ENCODE data around the gene SFTA2. TPM values are rescaled to one million over a fixed set of nuclear protein-coding genes. Genes with fewer than 3 reads are reported as not detected.
"Not testable (repeated sequence)": the region's sequence is repeated elsewhere in the genome, so short reads cannot be mapped to it uniquely, and the experiment has no call there.

Gene SFTA2
- total RNA-seq, 1 donor from 2014 or later = not detected

DNA sequence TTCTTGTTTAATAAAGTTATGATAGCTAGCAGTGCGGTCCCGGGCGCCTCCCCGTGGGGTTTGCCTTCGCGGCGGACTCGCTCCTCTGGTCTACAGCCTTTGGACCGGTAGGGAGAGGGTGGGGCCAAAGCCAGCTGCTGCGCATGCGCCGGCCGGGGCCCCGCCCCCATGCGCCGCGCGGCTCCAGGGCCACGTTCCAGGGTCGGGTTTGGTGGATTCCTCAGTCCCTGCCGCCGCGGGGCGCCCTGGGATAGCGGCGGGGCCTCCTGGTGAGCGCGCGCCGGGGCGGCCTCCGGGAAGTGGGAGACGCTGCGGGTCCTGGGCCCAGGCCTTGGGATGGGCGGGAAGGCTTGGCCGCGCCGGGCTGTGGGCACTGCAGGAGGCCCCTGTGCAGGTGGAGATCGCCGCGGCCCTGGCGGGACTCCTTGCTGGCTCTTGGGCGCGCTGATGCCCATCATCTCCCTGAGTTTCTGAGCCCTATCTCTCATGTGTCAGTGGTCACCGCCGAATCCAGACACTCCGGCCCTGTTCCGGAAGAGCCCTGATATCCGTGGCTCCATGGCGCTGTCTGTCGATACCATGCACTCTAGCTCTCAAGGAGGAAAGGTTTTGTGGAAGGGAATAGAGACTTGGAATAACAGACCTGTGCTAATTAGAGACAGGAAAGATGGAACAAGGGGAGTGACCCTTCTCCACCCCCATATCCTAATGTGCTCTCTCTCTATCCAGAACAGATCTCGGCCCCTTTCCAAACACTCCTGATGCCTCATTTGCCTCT lies 17.7 kb downstream of the SFTA2 start, which contains the start of gene VARS2:
TSS of gene VARS2 (plus strand) at position 163 of the 778 bp plus-strand sequence. CDS start at position 762, 599 bp downstream.
- H3K36me3 ChIP-seq = peaks cover 0 to 28% of the 10 kb centered on the region in 2 donors

DNA sequence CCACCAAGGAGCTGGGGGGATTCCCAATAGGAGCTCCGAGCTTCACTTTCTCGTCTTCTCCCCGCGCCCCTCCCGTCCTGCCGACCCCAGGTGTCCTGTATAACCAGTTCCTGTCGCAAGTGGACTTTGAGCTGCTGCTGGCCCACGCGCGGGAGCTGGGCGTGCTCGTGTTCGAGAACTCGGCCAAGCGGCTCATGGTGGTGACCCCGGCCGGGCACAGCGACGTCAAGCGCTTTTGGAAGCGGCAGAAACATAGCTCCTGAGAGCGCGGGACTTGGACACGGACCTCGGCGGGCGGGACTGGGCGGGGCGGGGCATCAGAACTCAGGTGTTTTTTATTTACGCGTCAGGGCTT lies 18.3 kb downstream of the SFTA2 start:
- Histone ChIP-seq H3K9me3 (no peaks in the 10 kb centered on the region), H3K4me1 (peaks cover 32% of the 10 kb centered on the region), H3K36me3 (peaks cover 0 to 23% of the 10 kb centered on the region in 2 donors), H3K27ac (peak overlapping the region; percentile 94), H3K4me3 (peak overlapping the region; percentile 56 to 65), H3K27me3 (no peaks in the 10 kb centered on the region)
- peak in 1 of 2 donors; percentile 91 for DNase-seq (ENCODE audit: extremely low spot score in 2 of 2)
- intact Hi-C loops (cut with DNase I) = no loop called here
- no peak for TF ChIP-seq POLR2AphosphoS5 (IDR thresholded peaks at IDR 0.05; ENCODE audit: insufficient read depth in 1 of 2, low read depth in 1 of 2)
- TF ChIP-seq, protein P1, sequence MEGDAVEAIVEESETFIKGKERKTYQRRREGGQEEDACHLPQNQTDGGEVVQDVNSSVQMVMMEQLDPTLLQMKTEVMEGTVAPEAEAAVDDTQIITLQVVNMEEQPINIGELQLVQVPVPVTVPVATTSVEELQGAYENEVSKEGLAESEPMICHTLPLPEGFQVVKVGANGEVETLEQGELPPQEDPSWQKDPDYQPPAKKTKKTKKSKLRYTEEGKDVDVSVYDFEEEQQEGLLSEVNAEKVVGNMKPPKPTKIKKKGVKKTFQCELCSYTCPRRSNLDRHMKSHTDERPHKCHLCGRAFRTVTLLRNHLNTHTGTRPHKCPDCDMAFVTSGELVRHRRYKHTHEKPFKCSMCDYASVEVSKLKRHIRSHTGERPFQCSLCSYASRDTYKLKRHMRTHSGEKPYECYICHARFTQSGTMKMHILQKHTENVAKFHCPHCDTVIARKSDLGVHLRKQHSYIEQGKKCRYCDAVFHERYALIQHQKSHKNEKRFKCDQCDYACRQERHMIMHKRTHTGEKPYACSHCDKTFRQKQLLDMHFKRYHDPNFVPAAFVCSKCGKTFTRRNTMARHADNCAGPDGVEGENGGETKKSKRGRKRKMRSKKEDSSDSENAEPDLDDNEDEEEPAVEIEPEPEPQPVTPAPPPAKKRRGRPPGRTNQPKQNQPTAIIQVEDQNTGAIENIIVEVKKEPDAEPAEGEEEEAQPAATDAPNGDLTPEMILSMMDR (IDR thresholded peaks at IDR 0.05) = no peak
- no peak for TF ChIP-seq POLR2A (IDR thresholded peaks at IDR 0.05)

More for the DNA sequence above, 17.7 kb downstream of the SFTA2 start, which contains the start of gene VARS2:
- intact Hi-C loops (cut with DNase I) = no loop called here
- H3K4me3 ChIP-seq = peak within 1 kb of the TSS; percentile 56 to 65
- no peaks in the 10 kb centered on the region for H3K9me3 ChIP-seq
- TF ChIP-seq, protein P1 (IDR thresholded peaks at IDR 0.05) = peak in 1 of 3 experiments; percentile 35
- TF ChIP-seq POLR2AphosphoS5 (IDR thresholded peaks at IDR 0.05; ENCODE audit: insufficient read depth in 1 of 2, low read depth in 1 of 2) (peak; percentile 76), POLR2A (IDR thresholded peaks at IDR 0.05) (peak in 1 of 2 donors; percentile 57)
- H3K27ac ChIP-seq = peak within 1 kb of the TSS; percentile 94
- peaks cover 27% of the 10 kb centered on the region for H3K4me1 ChIP-seq
- H3K27me3 ChIP-seq = no peaks in the 10 kb centered on the region
- DNase-seq (ENCODE audit: extremely low spot score in 2 of 2) = peak in 1 of 2 donors; percentile 97

DNA sequence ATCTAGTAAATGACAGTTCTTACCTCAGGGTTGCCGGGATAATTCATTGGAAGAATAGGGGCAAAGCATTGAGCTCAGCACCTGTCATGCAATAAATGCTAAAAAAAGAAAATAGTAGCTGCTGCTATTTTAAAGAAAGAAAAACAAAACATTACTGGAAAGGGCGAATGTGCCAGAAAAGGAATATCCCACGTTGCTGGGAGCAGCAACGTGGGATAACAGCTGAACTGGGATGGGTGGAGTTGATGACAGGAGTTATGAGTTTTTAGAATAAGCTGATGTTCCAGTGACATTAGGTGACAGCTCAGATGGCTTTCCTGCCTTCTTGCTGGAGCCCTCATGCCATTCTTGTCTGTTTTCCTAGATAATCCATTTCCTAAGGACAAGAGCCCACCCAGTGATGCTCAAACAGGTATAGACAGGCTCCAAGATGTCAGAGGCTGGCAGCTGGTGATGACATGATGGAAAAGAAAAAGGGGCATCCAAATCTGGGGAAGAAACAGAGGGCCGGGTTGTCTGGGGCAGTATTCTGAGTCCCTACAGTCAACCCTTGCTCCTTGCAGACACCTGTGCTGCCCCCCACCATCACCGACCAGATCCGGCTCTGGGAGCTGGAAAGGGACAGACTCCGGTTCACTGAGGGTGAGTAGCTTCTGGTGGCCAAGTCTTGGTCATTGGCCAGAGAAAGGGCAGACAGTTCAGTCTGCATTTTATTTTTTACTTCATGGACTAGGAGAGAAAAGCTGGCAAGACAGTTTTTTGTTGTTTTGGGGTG lies 19.0 kb downstream of the SFTA2 start:
- peak overlapping the region in 1 of 2 donors; percentile 56 for H3K4me3 ChIP-seq
- H3K4me1 ChIP-seq = peaks cover 37% of the 10 kb centered on the region
- DNase-seq (ENCODE audit: extremely low spot score in 2 of 2) = no peak
- H3K27me3 ChIP-seq = no peaks in the 10 kb centered on the region
- TF ChIP-seq POLR2A (IDR thresholded peaks at IDR 0.05) = no peak
- peaks cover 0 to 23% of the 10 kb centered on the region in 2 donors for H3K36me3 ChIP-seq
- no peaks in the 10 kb centered on the region for H3K9me3 ChIP-seq
- H3K27ac ChIP-seq = peak overlapping the region; percentile 94
- intact Hi-C loops (cut with DNase I) = no loop called here

DNA sequence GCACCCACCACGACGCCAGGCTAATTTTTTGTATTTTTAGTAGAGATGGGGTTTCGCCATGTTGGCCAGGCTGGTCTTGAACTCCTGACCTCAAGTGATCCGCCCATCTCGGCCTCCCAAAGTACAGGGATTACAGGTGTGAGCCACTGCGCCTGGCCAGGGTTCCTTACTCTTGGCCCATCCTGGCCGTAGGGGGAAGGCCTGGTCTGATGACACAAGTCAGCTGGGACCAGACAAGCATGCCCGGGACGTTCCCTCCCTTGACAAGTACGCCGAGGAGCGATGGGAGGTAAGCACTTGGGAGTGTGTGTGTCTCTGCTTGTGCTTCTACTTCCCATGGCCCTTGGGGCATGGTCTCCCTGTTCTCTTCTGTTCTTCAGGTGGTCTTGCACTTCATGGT lies 21.5 kb downstream of the SFTA2 start:
- intact Hi-C loops (cut with DNase I); H3K4me3 ChIP-seq; DNase-seq (ENCODE audit: extremely low spot score in 2 of 2); H3K9me3 ChIP-seq; H3K27ac ChIP-seq; H3K27me3 ChIP-seq: not testable (repeated sequence)
- peaks cover 0 to 23% of the 10 kb centered on the region in 2 donors for H3K36me3 ChIP-seq
- peaks cover 36% of the 10 kb centered on the region for H3K4me1 ChIP-seq

DNA sequence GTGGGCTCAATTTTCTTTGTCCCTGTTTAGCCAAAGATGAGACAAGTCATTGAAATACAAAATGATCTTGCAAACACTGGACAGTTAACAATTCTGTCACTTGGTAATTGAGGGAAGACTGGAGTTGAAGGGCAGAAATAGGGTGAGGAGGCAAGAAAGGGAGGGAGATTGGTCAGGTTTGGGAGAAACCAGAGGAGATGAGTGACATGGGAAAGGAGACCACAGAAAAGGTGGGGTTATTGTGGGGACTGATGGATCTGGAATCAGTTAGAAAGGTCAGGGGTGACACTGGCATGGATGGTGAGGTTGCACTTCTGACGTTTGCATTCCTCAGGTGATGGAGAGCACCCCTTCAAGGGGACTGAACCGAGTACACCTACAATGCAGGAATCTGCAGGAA lies 23.3 kb downstream of the SFTA2 start:
- Histone ChIP-seq H3K9me3 (no peaks in the 10 kb centered on the region), H3K27ac (peak overlapping the region; percentile 50), H3K4me1 (peaks cover 24% of the 10 kb centered on the region), H3K27me3 (no peaks in the 10 kb centered on the region), H3K36me3 (peaks cover 0 to 23% of the 10 kb centered on the region in 2 donors), H3K4me3 (peak overlapping the region; percentile 61 to 88)
- DNase-seq (ENCODE audit: extremely low spot score in 2 of 2) = no peak
- intact Hi-C loops (cut with DNase I) = no loop called here
- TF ChIP-seq, protein P1 (IDR thresholded peaks at IDR 0.05) = no peak

Measured in vagina (tissue), 2 donors.